GM12878 (cell line): ENCODE data around the gene FAM221B. TPM values are rescaled to one million over a fixed set of nuclear protein-coding genes. Genes with fewer than 3 reads are reported as not detected.

Experiments used
- ATAC-seq: fragments of 200-7000 bp; cut with Tn5 transposase; 3 replicates; pipeline ENCODE4 v1.9.1; 2020; ENCODE audit warnings: mild to moderate bottlenecking, moderate library complexity
- BruUV-seq: library from RNA; stranded (reverse); fragments of 400-500 nt; replicated peaks from 2 replicates; lab custom pipeline; 2021; lab: Mats Ljungman, UMichigan
- CTCF ChIA-PET: fragments of 300-600 bp; sonication (Branson Sonifier 250); formaldehyde crosslinking; extraction: SDS; loops from one replicate; lab custom pipeline; 2021; ENCODE audit warnings: inconsistent platforms; lab: Yijun Ruan, JAX
- POLR2A ChIA-PET: fragments of 350-600 bp; formaldehyde crosslinking; extraction: SDS; loops from one replicate; lab custom pipeline; 2021; ENCODE audit warnings: inconsistent platforms; lab: Charles Lee
- RAD21 ChIA-PET: fragments of 300-600 bp; sonication (Branson Sonifier 250); formaldehyde crosslinking; loops from one replicate; lab custom pipeline; 2023; ENCODE audit warnings: antibody characterized with exemption; ENCODE audit not compliant: unreplicated experiment; lab: Charles Lee
- SMC1A ChIA-PET: fragments of 300-600 bp; sonication (Branson Sonifier 250); formaldehyde crosslinking; loops from one replicate; lab custom pipeline; 2023; ENCODE audit not compliant: unreplicated experiment, uncharacterized antibody; lab: Charles Lee
- DNase-seq: peaks from one replicate; pipeline ENCODE4 v3.0.0-alpha.2; 2011; ENCODE audit warnings: low read depth, low spot score
- FAIRE-seq: peaks from 3 replicates; lab custom pipeline; 2011; peaks lifted over from hg19 to GRCh38; lab: Jason Lieb, UNC
- H2AFZ ChIP-seq: 2 replicates; pipeline ENCODE4 v1.6.0; 2011; ENCODE audit warnings: low read depth, low read length, control low read depth; ENCODE audit not compliant: control insufficient read depth
- H3K27ac ChIP-seq: 2 replicates; pipeline ENCODE4 v1.5.1; 2011; ENCODE audit warnings: control low read depth; ENCODE audit not compliant: control insufficient read depth, insufficient read depth
- H3K27me3 ChIP-seq, 2 experiments: replicated peaks in 1 of 2; 2 replicates each; pipeline versions ENCODE4 v1.6.0 to v1.6.1; 2011; ENCODE audit warnings: low read length in 1 of 2; ENCODE audit not compliant: control insufficient read depth in 2 of 2, insufficient read depth in 2 of 2
- H3K36me3 ChIP-seq, 2 experiments: 2 replicates each; pipeline ENCODE4 v1.5.1; 2011; ENCODE audit warnings: low read length in 1 of 2; ENCODE audit not compliant: control insufficient read depth in 2 of 2, insufficient read depth in 2 of 2
- H3K4me1 ChIP-seq: 2 replicates; pipeline ENCODE4 v1.6.1; 2011; ENCODE audit warnings: mild to moderate bottlenecking, low read length, moderate library complexity, mixed read lengths; ENCODE audit not compliant: control insufficient read depth, insufficient read depth
- H3K4me2 ChIP-seq: 2 replicates; pipeline ENCODE4 v1.6.0; 2011; ENCODE audit warnings: control low read depth; ENCODE audit not compliant: control insufficient read depth, insufficient read depth
- H3K4me3 ChIP-seq: fragments of 200-600 bp; sonication (generic); 2 replicates; pipeline ENCODE4 v1.5.1; 2016
- H3K79me2 ChIP-seq: 2 replicates; pipeline ENCODE4 v1.6.0; 2011; ENCODE audit warnings: low read length; ENCODE audit not compliant: control insufficient read depth, insufficient read depth
- H3K9ac ChIP-seq: 2 replicates; pipeline ENCODE4 v1.8.0; 2011; ENCODE audit warnings: low read length, control low read depth, mixed read lengths; ENCODE audit not compliant: control insufficient read depth, insufficient read depth
- H3K9me3 ChIP-seq: replicated peaks from 3 replicates; pipeline ENCODE4 v1.5.1; 2011; ENCODE audit warnings: mild to moderate bottlenecking, low read length; ENCODE audit not compliant: control insufficient read depth, insufficient read depth
- H4K20me1 ChIP-seq: 2 replicates; pipeline ENCODE4 v1.6.0; 2011; ENCODE audit not compliant: control insufficient read depth, insufficient read depth
- BCL11A ChIP-seq: IDR thresholded peaks from 2 replicates; pipeline ENCODE4 v1.6.1; 2011; ENCODE audit warnings: low read depth, low read length
- CHD1 ChIP-seq: IDR thresholded peaks from 2 replicates; pipeline ENCODE4 v1.6.1; 2012; ENCODE audit warnings: low read depth, low read length, improper control_type of control experiment
- CREM ChIP-seq: IDR thresholded peaks from 2 replicates; pipeline ENCODE4 v1.6.1; 2014; ENCODE audit warnings: antibody characterized with exemption, low read depth
- EGR1 ChIP-seq, 2 experiments: IDR thresholded peaks; 1 replicate in 1 of 2; 2 replicates in 1 of 2; pipeline ENCODE4 v1.6.1; 2011 to 2012; ENCODE audit warnings: low read depth in 2 of 2, low read length in 2 of 2, borderline replicate concordance in 1 of 2, mild to moderate bottlenecking in 1 of 2, moderate library complexity in 1 of 2
- GABPA ChIP-seq: IDR thresholded peaks from 2 replicates; pipeline ENCODE4 v1.6.1; 2014; ENCODE audit warnings: antibody characterized with exemption, low read depth, mild to moderate bottlenecking, inconsistent platforms
- HCFC1 ChIP-seq: fragments of 150-350 bp; IDR thresholded peaks from 2 replicates; pipeline ENCODE4 v1.6.1; 2014; ENCODE audit warnings: low read length
- HDAC2 ChIP-seq: fragments of 200-600 bp; sonication (generic); IDR thresholded peaks from 2 replicates; pipeline ENCODE4 v1.6.1; 2017
- NBN ChIP-seq: fragments of 450-650 bp; IDR thresholded peaks from 2 replicates; pipeline ENCODE4 v1.6.1; 2016
- STAT1 ChIP-seq: fragments of 450-650 bp; conservative IDR thresholded peaks from 2 replicates; pipeline ENCODE4 v1.6.1; 2014; ENCODE audit warnings: antibody characterized with exemption, mild to moderate bottlenecking
- USF2 ChIP-seq: IDR thresholded peaks from 2 replicates; pipeline ENCODE4 v1.6.1; 2011; ENCODE audit warnings: low read depth, low read length, improper control_type of control experiment, borderline replicate concordance
- WGBS: methylation state at CpG from one replicate; pipeline ENCODE4 v1.1.6; 2016; ENCODE audit warnings: low lambda C conversion rate; ENCODE audit not compliant: insufficient replicate concordance, insufficient coverage; ENCODE audit errors: missing lambda C conversion rate; 5-methylcytosine and 5-hydroxymethylcytosine counted together
- in situ Hi-C: fragments of 300-500 bp; cut with MboI; formaldehyde crosslinking; loops from 9 replicates; pipeline ENCODE4 v1.14.3; 2018; ENCODE audit warnings: mixed read lengths
- intact Hi-C: fragments of 100-400 bp; cut with micrococcal nuclease; formaldehyde crosslinking; loops from one replicate; pipeline ENCODE4 v1.14.2; 2022; ENCODE audit not compliant: unreplicated experiment
- polyA plus RNA-seq, 11 experiments: library from polyadenylated mRNA; depleted of rRNA in 4 of 11; unstranded in 6 of 11; stranded (reverse) in 5 of 11; fragments of >200 nt; fragmentation: Nextera tagmentation in 4 of 11; fragmentation: Illumina TruSeq in 1 of 11; extraction: Ambion mirVana in 4 of 11; extraction: Trizol in 1 of 11; gene quantifications; 1 replicate in 1 of 11; 2 replicates in 10 of 11; pipeline versions ENCODE4 v1.2.1 to v1.2.3, GENCODE V29; 2011 to 2016; ENCODE audit warnings: inconsistent platforms in 2 of 11, missing spikeins in 2 of 11, low read depth in 1 of 11
- total RNA-seq, 4 experiments: library from RNA; depleted of rRNA in 3 of 4; stranded (reverse); fragments of >200 nt in 3 of 4; fragmentation: Illumina TruSeq in 1 of 4; extraction: Trizol in 1 of 4; gene quantifications; 2 replicates each; pipeline versions ENCODE4 v1.2.1 to v1.2.3, GENCODE V29; 2013 to 2021
- TF ChIP-seq, protein P1 (sequence below): IDR thresholded peaks from 2 replicates; pipeline ENCODE4 v1.6.1; 2011; ENCODE audit warnings: borderline replicate concordance, low read depth, mild to moderate bottlenecking, moderate library complexity, low read length; ENCODE audit not compliant: insufficient read depth, poor library complexity, severe bottlenecking

The FAM221B gene
- total and polyA plus RNA-seq, 10 of the 15 experiments (the other 5 are each of a cell fraction or from before 2014, with no cell fraction given): 0.02 to 0.12 (median 0.04) TPM; not detected in 5

DNA sequence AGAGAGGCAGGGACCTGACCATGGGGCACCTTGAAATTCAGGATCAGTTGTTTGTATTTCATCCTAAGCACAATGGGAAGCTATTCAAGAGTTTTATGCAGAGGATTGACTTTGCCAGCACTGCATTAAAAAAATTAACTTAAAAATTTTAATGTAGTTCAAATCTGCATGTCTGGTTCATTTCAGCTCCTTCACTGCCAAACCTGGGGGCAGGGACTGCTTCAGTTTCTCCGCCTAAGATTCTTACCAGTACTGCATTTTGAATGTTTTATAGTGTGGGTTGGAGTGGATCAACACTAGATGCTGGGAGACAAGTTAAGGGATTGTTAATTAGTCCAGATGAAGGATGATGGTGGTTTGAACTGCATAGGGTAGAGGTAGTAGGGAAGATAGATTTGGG lies 58.8 kb downstream of the FAM221B start (continued):
- TF ChIP-seq EGR1 (IDR thresholded peaks at IDR 0.05; ENCODE audit: borderline replicate concordance in 1 of 2, low read depth in 2 of 2, low read length in 2 of 2) (no peak), BCL11A (no peak), STAT1 (no peak), GABPA (no peak), HCFC1 (no peak), CREM (no peak), USF2 (no peak), CHD1 (no peak)
- TF ChIP-seq, protein P1, sequence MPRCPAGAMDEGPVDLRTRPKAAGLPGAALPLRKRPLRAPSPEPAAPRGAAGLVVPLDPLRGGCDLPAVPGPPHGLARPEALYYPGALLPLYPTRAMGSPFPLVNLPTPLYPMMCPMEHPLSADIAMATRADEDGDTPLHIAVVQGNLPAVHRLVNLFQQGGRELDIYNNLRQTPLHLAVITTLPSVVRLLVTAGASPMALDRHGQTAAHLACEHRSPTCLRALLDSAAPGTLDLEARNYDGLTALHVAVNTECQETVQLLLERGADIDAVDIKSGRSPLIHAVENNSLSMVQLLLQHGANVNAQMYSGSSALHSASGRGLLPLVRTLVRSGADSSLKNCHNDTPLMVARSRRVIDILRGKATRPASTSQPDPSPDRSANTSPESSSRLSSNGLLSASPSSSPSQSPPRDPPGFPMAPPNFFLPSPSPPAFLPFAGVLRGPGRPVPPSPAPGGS: no peak
- TF ChIP-seq, all 136 proteins: peak for 0

DNA sequence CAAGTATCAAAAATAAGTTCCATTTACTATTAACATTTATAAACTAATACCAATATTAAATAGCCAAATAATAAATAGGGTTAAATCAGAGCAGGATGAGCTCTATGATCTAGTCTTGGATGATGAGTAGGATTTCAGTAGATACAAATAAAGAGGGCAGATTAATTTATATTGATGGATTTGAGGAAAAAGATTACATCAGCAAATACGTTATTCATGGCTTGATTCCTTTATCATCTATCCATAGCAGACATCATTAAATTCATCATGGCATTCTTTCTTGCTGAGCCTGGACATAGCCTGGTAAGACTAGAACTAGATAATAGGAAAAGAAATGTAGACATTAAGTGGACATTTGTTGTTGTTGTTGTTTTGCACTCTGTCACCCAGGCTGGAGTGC lies 61.1 kb downstream of the FAM221B start:
- ChIA-PET POLR2A (no interaction called here), RAD21 (no interaction called here), SMC1A (interaction anchor here (1.0 to 1.4 kb wide), 2 partner anchors 20 to 40 kb away, joined by 4 to 6 read pairs; no protein-coding TSS in a partner anchor), CTCF (no interaction called here)
- ATAC-seq (no peak), DNase-seq (no peak), FAIRE-seq (no peak)
- intact Hi-C loops (no loop called here), in situ Hi-C loops (no loop called here)
- no peak overlapping the region for H3K27ac ChIP-seq
- H3K4me3 ChIP-seq: no peak overlapping the region
- WGBS: 100% methylated on average over 1 of the region's 1 CpG
- 0 out of 4 replicates have a peak, but pooled peaks cover 0 to 3% of the 10 kb centered on the region in 2 experiments for H3K36me3 ChIP-seq
- H3K27me3 ChIP-seq: no peaks in the 10 kb centered on the region
- peaks cover 4% of the 10 kb centered on the region for H3K79me2 ChIP-seq
- H4K20me1 ChIP-seq: no peaks in the 10 kb centered on the region
- H3K4me2 ChIP-seq: no peak overlapping the region
- no peak overlapping the region for H2AFZ ChIP-seq
- no TSS peak for BruUV-seq
- TF ChIP-seq NBN: no peak
- TF ChIP-seq HDAC2: no peak
- TF ChIP-seq, all 136 proteins: peak for 0
- H3K9ac ChIP-seq: no peak overlapping the region
- no peaks in the 10 kb centered on the region for H3K4me1 ChIP-seq
- H3K9me3 ChIP-seq: no peaks in the 10 kb centered on the region
